NOMO-1 treated with dmso at 0.1 percent for 144 hours (cell line): ENCODE measurements around the gene OTOF.

Experiments used
- DNase-seq: peaks from one replicate; lab custom pipeline; 2025; ENCODE audit not compliant: unreplicated experiment; lab: John Stamatoyannopoulos, UW

OTOF gene

DNA sequence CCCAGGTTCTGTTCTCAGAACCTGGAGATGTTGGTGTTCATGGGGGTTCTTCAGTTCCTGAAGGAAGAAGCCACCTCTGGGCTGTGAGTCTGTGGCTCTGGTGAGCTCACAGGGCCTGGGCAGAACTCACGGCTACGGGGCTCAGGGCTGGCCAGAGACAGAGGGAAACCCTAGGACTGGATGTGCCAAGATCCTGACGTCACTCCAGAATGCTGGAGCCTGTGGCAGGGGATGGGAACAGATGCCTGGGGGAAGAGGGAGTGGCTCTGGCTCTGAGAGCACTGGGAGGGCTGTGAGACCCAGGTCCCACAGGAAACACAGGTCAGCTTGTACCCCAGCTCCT lies at the start of gene OTOF:
TSS of gene OTOF (minus strand) at position 214 of the 343 bp plus-strand sequence.
- no peak for DNase-seq

DNA sequence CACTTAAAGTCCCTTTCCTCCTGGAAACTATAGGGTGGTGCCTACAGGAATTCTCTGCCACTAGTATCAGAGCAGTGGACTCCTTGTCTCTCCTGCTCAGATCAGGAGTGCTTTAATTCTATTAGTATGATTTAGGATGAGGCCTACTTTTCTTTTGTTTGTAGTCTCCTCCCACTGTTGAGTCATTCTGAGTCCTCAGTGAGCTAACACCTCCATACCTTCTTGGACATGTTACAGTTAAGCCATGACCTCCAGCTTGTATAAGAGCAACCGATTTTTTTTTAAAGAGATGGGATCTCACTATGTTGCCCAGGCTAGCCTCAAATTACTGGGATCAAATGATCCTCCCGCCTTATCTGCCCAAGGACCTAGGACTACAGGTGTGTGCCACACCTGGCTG lies 48.7 kb upstream of the OTOF start:
- no peak for DNase-seq

DNA sequence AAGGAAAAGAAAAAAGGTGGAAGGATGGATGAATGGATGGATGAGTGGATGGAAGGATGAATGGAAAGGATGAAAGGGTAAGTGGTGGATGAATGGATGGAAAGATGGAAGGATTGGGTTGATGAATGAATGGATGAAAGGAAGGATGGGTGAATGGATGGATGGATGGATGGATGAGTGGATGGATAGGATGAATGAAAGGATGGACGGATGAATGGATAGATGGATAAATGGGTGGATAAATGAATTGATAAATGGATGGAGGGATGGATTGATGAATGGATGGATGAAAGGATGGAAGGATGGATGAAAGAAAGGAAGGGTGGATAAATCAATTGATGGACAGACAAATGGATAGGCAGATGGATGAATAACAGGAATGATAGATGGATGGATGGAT lies 48.2 kb upstream of the OTOF start:
- DNase-seq = no peak

DNA sequence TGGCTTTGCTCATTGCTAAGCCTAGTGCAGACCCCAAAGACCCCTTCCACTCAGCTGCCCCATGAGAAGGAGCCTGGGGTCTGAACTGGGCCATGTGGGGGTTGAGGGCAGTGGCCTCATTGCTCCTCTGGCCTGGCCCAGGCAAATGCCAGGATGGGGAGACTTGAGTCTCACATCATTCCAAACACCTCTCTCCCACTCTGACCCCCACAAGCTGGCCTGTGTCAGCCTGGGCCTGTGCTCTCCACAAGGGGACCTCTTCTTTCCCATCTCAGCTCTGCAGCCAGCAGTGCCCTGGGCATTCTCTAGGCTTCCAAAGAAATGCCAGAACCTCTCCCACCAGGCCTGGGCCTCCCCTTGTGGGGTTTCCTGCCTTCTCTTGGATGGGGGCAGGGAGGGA lies 45.8 kb upstream of the OTOF start:
- no peak for DNase-seq

DNA sequence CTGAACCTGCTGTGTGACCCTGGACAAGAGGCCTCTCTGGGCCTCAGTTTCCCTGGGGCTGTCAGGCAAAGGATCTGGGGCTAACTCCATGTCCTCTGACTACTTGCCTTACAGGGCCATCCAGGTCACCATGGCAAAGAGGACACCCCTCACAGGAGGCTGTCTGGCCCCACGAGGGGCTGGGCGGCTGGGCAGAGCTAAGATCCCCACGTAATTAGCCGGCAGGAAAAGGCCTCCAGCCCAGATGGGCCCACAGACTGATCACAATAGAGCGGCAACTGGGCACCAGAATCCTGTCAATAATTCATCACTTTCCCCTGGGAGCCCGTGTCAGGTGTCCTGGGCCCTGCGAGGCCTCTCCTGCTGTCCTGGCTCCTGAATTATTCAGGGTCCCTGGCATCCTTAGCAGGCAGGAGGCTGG lies 44.8 kb upstream of the OTOF start:
- DNase-seq = no peak

DNA sequence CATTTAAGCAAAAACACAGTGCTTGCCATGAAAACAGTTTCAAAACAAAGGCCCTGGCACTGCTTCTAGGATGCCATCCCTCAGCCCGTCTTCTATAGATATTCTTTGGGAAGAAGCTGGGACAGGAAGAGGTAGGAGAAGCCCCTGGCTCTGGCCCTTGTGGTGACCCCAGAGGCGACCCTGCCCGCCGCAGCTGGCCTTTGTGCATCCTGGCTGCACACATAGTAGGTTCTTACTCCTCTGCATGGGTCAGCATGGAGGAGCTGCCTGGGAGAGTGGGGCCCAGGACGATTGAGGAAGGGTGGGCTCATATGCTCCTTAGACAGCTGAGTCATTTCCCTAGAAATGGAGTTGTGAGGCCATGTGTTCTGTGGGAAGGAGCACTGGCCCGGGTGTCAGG lies 44.4 kb upstream of the OTOF start:
- DNase-seq = no peak

DNA sequence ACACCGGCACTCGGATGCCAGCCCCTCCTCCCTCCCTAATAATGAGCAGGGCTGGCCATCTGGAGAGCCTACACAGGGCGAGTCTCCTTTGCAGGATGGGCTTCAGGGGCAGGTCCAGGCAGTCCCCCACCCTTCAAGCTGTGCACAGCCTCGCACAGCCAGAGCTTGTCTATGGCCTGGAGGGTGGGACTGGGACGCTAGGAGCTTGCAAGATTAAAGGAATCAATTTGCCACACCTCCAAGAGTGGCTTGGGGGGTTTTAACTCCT lies 43.9 kb upstream of the OTOF start:
- DNase-seq = no peak

DNA sequence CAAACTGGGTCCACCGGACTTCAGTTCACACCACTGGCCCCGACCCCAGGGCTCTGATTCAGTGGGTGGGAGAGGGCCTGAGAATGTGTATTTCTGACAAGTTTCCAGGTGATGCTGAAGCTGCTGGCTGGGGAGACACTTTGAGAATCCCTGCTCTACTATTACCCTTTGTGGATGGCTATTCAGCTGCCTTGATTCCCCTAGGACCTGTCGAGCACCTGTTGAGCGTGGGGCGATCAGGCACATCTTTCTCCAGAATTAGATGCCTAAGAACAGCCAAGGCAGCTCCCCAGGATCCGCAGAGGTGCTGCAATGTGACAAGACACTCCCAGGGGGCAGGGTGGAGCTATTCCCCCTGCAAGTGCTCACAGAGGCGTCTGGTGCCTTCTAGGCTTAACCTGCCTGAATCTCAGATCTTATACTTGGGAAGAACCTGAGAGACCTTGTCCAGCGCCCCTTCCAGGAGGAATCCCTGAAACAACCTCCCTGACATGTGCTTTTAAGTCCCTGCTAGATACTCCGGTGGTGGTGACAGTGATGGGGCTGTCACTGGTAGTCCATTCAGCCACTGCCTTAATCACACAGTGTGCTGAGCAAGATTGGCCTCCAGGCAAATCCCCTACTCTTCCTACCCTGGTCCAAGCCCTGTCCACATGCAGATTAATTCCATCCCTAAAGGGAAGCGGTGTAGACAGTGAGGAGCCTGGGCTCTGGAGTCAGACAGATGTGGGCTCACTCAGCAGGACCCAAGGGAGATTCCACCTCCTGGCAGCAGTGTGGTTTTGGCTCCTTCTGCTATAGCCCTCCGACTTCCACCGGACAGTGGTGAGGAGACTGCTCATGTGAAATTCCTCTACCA lies 43.4 kb upstream of the OTOF start:
- no peak for DNase-seq

DNA sequence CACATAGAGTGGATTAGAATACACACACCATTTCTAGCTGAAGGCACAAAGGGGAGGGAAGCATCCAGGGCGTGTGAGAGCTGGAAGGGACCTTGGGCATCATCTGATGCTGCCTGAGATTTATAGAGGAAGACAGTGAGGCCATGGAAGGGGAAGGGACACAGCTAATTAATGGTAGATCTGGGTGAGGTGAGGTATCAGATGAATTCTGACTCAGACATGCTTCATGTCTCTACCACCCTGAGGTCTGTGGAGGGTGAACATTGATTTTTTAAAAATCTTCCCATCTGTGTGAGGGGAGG lies 42.2 kb upstream of the OTOF start:
- no peak for DNase-seq

DNA sequence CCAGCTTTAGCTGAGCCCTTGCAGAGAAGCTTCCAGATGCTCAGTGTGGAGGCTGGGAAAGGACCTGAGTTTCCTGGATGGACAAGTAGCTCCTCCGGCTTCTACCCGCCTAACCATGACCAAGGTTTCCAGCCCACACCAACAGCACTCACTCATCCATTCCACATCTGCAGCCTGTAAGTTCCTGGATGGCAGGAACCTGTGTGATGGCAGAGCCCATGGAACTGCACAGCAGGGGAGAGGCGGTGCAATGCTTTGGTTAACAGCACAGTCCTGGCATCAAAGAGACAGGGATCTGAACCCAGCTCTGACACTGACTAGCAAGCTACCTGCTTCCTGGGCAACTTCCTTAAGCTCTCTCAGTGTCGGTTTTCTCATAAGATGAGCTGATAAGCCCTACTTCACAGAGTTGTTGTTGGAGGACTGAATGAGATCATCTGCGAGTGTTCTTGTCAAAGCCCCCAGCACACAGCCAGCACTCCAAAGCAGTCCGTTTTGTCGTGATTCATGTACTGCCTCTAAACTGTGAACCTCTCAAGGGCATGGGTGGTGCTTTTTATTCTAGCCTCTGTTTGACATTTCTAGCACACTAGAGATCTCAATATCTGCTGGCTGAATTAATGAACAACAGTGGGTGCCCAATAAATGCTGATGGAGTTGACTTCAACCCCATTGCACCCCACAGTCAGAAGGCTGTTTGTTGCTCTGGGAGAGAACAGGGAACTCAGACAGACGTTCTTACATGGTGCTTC lies 41.6 kb upstream of the OTOF start:
- no peak for DNase-seq

DNA sequence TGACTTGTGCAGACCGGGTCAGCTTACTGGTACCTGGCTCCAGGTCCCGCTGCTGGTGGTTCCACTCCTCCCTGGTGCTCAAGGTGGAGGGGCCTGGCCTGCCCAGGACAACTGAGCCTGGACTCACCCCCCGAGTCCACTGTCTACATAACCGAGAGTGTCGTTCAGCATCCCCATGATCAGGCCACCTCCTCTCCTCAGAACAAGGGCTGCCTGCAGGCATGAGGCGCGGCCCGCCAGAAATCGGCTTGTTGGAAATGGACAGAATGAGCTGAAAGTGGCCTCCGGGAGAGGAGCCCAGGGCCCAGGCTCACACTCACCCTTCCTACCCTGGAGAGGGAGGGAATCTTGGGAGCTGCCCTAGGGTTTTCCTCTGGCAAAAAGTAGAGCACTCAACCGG lies 38.9 kb upstream of the OTOF start:
- DNase-seq = no peak

DNA sequence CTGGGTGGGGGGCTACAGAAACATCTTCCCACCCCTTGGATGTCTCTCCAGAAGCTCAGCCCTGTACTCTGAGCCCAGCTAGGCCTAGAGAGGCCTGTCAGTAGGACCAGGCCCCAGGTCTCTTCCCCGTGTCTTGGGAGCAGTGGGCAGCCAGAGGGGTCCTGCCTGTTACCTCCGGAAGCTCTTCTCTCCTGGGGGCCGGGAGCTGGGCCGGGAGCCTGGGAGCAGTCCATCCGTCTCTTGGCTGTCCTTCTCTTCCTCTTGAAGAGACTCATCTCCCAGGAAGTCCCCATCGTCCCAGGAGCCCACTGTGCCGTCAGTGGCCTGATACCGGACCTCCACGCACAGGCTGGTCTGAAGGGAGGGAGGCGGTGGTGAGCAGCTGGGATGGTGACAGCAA lies 38.3 kb upstream of the OTOF start:
- no peak for DNase-seq

DNA sequence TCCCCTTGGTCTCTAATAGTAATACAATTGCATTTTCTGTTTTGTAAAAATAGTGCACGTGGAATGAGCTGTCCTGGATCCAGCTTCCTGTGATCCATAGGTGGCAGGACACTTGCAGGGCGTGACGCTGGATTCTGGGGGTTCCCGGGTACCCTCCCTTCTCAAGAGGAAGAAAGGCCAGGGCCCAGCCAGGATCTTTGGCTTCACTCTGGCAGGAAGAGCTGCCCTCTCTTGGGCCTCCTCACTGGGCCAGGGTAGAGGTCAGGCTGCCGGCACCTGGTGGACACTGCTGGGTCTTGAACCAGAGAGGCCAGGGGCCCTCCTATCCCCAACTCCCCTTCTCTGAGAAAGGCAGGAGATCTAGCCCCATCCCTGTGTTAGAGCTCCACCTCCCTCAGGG lies 37.8 kb upstream of the OTOF start:
- DNase-seq = no peak

DNA sequence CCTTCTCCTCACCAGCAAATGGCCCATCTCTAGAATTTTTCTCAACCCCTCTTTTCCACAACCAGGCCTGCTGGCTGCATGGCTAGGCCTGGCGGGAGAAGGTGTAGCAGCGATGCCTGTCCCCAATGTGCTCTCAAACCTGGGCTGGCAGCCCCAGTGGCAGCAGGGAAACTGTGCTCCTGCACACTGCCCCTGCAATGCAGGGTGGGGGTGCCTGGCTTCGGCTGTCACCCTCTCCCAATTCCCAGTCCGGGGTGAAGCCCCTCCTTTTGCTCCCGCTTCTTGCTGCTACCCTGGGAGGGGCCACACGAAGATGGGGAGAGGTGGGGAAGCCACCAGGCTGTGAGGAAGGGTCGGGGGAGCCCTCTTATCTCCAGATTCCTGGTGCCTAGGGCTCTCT lies 36.1 kb upstream of the OTOF start:
- no peak for DNase-seq

DNA sequence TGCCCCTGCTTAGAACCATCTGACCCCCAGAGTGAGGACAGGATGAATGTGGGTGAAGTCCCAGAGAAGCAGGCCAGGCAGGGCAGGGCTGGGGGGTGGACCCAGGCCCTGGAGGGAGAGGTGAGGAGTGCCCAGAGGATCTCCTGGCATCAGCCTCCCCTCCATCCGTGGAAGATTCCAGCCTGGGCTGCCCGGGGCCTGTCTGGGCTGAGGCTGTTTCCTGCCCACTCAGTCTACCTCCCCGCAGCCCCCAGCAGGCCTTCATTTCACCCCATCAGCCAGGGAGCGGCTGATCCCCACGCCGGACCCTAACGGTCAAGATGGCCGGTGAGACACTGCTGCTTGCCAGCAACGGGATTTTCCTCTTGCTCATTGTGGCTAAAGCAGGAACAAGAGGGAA lies 35.3 kb upstream of the OTOF start:
- no peak for DNase-seq

DNA sequence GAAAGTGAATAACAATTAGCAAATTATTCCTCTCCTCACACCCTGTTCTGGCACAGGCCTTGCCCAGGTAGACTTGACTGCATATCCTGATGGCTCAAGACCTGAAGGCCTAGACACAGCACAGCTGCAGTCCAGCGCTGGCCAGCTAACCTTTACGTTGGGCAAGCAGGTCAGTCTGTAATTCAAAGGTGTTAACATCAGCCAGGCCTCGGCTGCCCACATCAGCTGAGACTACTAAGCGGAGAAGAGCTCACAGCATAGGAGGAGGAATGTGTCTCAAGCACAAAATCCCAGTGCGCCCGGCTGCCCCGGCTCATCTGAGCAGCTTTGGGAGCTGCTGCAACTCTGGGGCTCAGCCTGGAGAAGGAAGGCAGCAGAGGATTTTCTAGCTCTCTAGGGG lies 33.5 kb upstream of the OTOF start:
- no peak for DNase-seq

DNA sequence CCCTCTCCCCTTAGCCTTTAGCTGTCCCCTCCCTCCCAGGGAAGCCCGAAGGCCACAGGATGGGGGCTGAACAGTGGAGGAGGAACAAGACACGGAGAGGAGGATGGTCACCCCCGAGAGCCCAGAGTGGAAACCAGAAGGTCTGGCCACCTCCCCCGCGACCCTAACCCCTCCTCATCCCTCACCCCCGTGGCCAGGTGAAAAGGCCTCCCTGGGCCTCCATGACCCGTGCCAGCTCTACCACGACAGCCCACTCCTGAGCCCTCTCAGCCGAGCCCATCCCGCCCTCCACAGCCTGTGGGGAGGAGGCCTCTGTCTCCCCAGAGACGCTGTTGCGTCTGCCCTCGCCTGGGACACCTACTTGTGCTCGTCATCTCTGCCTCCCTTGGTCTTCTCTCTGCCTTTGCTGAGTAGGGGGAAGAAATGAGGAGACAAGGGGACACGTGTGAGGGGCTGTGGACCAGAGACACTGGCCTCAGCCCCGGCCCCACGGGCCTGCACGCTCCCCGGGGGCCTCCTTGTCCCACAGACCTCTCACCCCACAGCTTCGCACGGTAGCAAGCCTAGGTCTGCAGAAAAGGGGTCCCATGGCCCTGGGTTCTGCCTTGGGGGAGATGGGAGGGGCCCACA lies 32.5 kb upstream of the OTOF start:
- DNase-seq = no peak

DNA sequence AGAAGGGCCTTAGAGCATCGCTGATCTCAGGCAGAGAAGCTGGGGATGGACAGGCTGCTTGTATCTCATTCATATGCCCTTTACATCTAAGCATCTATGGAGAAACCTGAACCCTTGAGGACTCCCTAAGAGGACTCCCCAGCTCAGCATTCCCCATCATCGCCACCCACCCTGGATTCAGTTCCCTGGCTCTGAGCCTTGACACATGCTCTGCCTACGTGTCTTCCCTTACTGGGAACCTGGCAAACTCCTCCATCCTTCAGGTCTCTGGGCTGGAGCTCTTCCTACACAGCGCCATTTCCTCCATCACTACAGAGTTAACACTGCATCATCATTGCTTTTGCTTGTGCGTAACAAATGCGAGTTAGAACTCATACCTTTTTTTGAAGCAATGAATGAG lies 31.2 kb upstream of the OTOF start:
- no peak for DNase-seq

DNA sequence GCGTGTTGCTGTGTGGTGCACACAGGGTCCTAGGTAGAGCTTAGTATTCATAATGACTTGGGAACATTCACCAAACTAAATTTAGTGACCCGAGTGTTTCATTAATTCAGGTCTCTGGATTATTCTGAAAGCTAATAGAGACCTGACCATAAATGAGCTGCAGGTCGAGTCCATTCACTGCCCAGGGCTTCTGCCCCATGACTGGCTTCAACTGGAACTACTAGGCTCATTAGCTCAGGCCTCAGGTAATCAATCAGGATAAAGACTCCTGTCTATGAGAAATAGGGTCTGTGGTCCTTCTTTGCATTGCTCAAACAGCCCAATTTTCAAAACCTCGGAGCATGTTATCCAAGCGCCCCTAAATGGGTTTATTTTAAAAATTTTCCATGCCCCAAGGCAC lies 30.0 kb upstream of the OTOF start:
- DNase-seq = no peak

DNA sequence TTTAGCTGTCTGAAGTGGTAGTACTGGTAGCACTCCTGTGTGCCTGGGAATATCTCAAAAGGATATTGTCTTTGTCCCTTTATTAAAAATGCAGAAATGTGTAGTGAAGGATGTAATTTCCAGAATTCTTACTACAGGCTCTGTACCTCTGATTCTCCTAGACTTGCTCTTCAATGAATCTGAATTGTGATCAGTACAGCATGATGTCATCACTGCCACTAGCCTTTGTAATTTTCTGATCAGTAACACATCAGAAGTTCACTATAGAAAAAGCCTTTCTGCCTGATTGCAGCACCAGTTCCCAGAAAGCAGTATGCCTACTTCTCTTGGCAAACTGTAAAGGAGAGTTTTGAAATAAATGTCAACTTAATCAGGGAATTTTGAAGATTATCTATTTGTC lies 29.2 kb upstream of the OTOF start:
- DNase-seq = no peak

DNA sequence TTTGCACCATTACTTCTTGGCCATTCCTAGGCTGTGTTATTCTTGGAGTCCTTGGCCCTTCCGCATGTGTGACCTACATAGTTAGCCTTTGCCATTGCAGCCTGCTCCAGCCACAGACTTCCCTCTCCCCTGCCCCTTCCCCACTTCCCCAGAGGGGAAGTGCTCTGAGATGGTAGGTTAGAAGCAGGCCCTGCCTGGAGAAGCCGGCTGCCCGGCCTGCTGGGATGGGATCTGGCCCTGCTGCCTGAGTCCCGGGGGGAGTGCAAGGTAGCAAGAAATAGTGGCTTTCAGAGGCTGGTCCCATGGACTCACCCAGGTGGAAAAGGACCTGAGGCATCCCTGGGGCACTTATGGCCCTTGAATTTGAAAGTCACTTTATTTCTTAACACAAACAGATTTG lies 28.4 kb upstream of the OTOF start:
- DNase-seq = no peak

DNA sequence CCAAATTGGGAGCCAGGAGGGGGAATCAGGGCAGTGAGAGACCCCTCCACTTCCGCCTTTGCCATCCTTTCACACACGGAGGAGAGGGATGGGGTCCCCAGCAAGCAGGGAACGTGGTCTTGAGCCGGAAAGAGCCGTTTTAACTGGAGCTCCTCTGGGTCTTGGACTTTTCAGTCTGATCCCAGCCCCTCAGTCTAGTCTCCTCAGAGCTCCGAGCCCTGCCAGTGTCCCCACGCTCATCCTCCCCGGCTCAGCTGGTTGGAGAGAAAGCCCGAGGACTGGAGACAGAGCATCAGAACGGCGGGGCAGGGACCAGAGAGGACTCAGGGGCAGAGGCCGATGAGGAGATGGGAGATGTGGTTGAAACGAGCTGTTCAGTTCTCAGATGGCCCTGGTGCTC lies 26.1 kb upstream of the OTOF start:
- no peak for DNase-seq
